HepG2 (cell line): Measurements from ENCODE around the gene TPST2. TPM values are rescaled to one million over a fixed set of nuclear protein-coding genes. Genes with fewer than 3 reads are reported as not detected.

Experiments used
- JUN ChIP-seq: sonication (generic); formaldehyde crosslinking; IDR thresholded peaks from 2 replicates; pipeline ENCODE4 v1.4.0; 2020; ENCODE audit warnings: mild to moderate bottlenecking, missing genetic modification reagents
- KLF6 ChIP-seq: IDR thresholded peaks from 2 replicates; pipeline ENCODE4 v1.8.0; 2016; ENCODE audit warnings: missing biosample characterization, missing genetic modification reagents
- NFE2L2 ChIP-seq: fragments of 150-350 bp; IDR thresholded peaks from 2 replicates; pipeline ENCODE4 v1.6.1; 2014; ENCODE audit warnings: low read length
- PAWR ChIP-seq: sonication (generic); formaldehyde crosslinking; IDR thresholded peaks from 2 replicates; pipeline ENCODE4 v1.4.0; 2020; ENCODE audit warnings: missing genetic modification reagents, mild to moderate bottlenecking, borderline replicate concordance
- PITX1 ChIP-seq: sonication (generic); formaldehyde crosslinking; IDR thresholded peaks from 2 replicates; pipeline ENCODE4 v1.5.1; 2020; ENCODE audit warnings: mild to moderate bottlenecking, missing genetic modification reagents
- REL ChIP-seq: sonication (generic); formaldehyde crosslinking; conservative IDR thresholded peaks from 2 replicates; pipeline ENCODE4 v1.8.0; 2022; ENCODE audit warnings: mild to moderate bottlenecking, missing genetic modification reagents, moderate library complexity
- SP4 ChIP-seq: sonication (generic); formaldehyde crosslinking; IDR thresholded peaks from 2 replicates; pipeline ENCODE4 v1.8.1; 2023; ENCODE audit warnings: mild to moderate bottlenecking, missing genetic modification reagents
- SRSF4 ChIP-seq: fragments of 200-400 bp; formaldehyde crosslinking; IDR thresholded peaks from one replicate; pipeline ENCODE4 v1.6.1; 2018; ENCODE audit warnings: mild to moderate bottlenecking, low read depth, low read length, moderate library complexity; ENCODE audit not compliant: poor library complexity, severe bottlenecking
- ZBTB21 ChIP-seq: sonication (generic); formaldehyde crosslinking; IDR thresholded peaks from 2 replicates; pipeline ENCODE4 v1.4.0; 2020; ENCODE audit warnings: missing genetic modification reagents
- ZFP41 ChIP-seq: sonication (generic); formaldehyde crosslinking; IDR thresholded peaks from 2 replicates; pipeline ENCODE4 v1.4.0; 2020; ENCODE audit warnings: mild to moderate bottlenecking, missing genetic modification reagents, borderline replicate concordance
- ZNF143 ChIP-seq: sonication (generic); formaldehyde crosslinking; IDR thresholded peaks from 2 replicates; pipeline ENCODE4 v1.4.0; 2020; ENCODE audit warnings: missing genetic modification reagents
- ZNF530 ChIP-seq: sonication (generic); formaldehyde crosslinking; IDR thresholded peaks from 2 replicates; pipeline ENCODE4 v1.5.0; 2020; ENCODE audit warnings: low read depth, mild to moderate bottlenecking, missing genetic modification reagents
- ZNF740 ChIP-seq: sonication (generic); formaldehyde crosslinking; IDR thresholded peaks from 2 replicates; pipeline ENCODE4 v1.4.0; 2020; ENCODE audit warnings: missing genetic modification reagents
- ZNF841 ChIP-seq: sonication (generic); formaldehyde crosslinking; IDR thresholded peaks from 2 replicates; pipeline ENCODE4 v1.8.1; 2023; ENCODE audit warnings: missing genetic modification reagents, borderline replicate concordance
- polyA plus RNA-seq, 8 experiments: library from polyadenylated mRNA; depleted of rRNA in 3 of 8; stranded (reverse) in 7 of 8; unstranded in 1 of 8; fragments of >200 nt; fragmentation: Illumina TruSeq in 4 of 8; extraction: Trizol in 4 of 8; gene quantifications; 2 replicates each; pipeline versions ENCODE4 v1.2.1 to v1.2.3, GENCODE V29; 2011 to 2016; ENCODE audit warnings: low read depth in 4 of 8, missing spikeins in 1 of 8, mixed read lengths in 1 of 8; ENCODE audit not compliant: insufficient read depth in 1 of 8
- total RNA-seq, 5 experiments: library from RNA; depleted of rRNA; stranded (reverse); fragments of >200 nt; fragmentation: Illumina TruSeq; extraction: Trizol; gene quantifications; 2 replicates each; pipeline ENCODE4 v1.2.3, GENCODE V29; 2016; ENCODE audit warnings: low read depth in 1 of 5
- TF ChIP-seq, protein P1 (sequence below): sonication (generic); formaldehyde crosslinking; IDR thresholded peaks from 2 replicates; pipeline ENCODE4 v1.9.0; 2022; ENCODE audit warnings: low read depth, missing genetic modification reagents
- TF ChIP-seq, protein P2 (sequence below): sonication (generic); formaldehyde crosslinking; IDR thresholded peaks from 2 replicates; pipeline ENCODE4 v1.5.0; 2020; ENCODE audit warnings: missing genetic modification reagents, mild to moderate bottlenecking, borderline replicate concordance
- TF ChIP-seq, protein P3 (sequence below): sonication (generic); formaldehyde crosslinking; IDR thresholded peaks from 2 replicates; pipeline ENCODE4 v1.5.0; 2020; ENCODE audit warnings: mild to moderate bottlenecking, missing genetic modification reagents, borderline replicate concordance
- TF ChIP-seq, protein P4 (sequence below): sonication (generic); formaldehyde crosslinking; IDR thresholded peaks from 2 replicates; pipeline ENCODE4 v1.8.0; 2022; ENCODE audit warnings: missing genetic modification reagents, mild to moderate bottlenecking, inconsistent platforms, borderline replicate concordance

The TPST2 gene
- total and polyA plus RNA-seq, 2 of the 13 experiments (the other 11 are each of a cell fraction or from before 2014, with no cell fraction given) = 15.2 to 23.8 TPM

- TF ChIP-seq, protein P1, sequence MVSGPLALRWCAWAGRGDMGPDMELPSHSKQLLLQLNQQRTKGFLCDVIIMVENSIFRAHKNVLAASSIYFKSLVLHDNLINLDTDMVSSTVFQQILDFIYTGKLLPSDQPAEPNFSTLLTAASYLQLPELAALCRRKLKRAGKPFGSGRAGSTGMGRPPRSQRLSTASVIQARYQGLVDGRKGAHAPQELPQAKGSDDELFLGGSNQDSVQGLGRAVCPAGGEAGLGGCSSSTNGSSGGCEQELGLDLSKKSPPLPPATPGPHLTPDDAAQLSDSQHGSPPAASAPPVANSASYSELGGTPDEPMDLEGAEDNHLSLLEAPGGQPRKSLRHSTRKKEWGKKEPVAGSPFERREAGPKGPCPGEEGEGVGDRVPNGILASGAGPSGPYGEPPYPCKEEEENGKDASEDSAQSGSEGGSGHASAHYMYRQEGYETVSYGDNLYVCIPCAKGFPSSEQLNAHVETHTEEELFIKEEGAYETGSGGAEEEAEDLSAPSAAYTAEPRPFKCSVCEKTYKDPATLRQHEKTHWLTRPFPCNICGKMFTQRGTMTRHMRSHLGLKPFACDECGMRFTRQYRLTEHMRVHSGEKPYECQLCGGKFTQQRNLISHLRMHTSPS = no peak
- no peak for TF ChIP-seq ZNF530 (CRISPR knock-in tag)
- TF ChIP-seq PITX1 = 0 out of 2 replicates have a peak, but pooled peaks have one; percentile 12
- no peak for TF ChIP-seq ZNF143
- no peak for TF ChIP-seq NFE2L2
- TF ChIP-seq KLF6 (CRISPR knock-in tag) = no peak
- TF ChIP-seq, protein P2, sequence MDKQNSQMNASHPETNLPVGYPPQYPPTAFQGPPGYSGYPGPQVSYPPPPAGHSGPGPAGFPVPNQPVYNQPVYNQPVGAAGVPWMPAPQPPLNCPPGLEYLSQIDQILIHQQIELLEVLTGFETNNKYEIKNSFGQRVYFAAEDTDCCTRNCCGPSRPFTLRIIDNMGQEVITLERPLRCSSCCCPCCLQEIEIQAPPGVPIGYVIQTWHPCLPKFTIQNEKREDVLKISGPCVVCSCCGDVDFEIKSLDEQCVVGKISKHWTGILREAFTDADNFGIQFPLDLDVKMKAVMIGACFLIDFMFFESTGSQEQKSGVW (CRISPR knock-in tag) = no peak
- TF ChIP-seq SRSF4 = no peak
- no peak for TF ChIP-seq ZNF841 (CRISPR knock-in tag)
- TF ChIP-seq REL (CRISPR knock-in tag) = no peak
- no peak for TF ChIP-seq SP4 (CRISPR knock-in tag)
- TF ChIP-seq ZNF740 (CRISPR knock-in tag) = no peak
- no peak for TF ChIP-seq JUN (CRISPR knock-in tag)
- TF ChIP-seq, protein P3, sequence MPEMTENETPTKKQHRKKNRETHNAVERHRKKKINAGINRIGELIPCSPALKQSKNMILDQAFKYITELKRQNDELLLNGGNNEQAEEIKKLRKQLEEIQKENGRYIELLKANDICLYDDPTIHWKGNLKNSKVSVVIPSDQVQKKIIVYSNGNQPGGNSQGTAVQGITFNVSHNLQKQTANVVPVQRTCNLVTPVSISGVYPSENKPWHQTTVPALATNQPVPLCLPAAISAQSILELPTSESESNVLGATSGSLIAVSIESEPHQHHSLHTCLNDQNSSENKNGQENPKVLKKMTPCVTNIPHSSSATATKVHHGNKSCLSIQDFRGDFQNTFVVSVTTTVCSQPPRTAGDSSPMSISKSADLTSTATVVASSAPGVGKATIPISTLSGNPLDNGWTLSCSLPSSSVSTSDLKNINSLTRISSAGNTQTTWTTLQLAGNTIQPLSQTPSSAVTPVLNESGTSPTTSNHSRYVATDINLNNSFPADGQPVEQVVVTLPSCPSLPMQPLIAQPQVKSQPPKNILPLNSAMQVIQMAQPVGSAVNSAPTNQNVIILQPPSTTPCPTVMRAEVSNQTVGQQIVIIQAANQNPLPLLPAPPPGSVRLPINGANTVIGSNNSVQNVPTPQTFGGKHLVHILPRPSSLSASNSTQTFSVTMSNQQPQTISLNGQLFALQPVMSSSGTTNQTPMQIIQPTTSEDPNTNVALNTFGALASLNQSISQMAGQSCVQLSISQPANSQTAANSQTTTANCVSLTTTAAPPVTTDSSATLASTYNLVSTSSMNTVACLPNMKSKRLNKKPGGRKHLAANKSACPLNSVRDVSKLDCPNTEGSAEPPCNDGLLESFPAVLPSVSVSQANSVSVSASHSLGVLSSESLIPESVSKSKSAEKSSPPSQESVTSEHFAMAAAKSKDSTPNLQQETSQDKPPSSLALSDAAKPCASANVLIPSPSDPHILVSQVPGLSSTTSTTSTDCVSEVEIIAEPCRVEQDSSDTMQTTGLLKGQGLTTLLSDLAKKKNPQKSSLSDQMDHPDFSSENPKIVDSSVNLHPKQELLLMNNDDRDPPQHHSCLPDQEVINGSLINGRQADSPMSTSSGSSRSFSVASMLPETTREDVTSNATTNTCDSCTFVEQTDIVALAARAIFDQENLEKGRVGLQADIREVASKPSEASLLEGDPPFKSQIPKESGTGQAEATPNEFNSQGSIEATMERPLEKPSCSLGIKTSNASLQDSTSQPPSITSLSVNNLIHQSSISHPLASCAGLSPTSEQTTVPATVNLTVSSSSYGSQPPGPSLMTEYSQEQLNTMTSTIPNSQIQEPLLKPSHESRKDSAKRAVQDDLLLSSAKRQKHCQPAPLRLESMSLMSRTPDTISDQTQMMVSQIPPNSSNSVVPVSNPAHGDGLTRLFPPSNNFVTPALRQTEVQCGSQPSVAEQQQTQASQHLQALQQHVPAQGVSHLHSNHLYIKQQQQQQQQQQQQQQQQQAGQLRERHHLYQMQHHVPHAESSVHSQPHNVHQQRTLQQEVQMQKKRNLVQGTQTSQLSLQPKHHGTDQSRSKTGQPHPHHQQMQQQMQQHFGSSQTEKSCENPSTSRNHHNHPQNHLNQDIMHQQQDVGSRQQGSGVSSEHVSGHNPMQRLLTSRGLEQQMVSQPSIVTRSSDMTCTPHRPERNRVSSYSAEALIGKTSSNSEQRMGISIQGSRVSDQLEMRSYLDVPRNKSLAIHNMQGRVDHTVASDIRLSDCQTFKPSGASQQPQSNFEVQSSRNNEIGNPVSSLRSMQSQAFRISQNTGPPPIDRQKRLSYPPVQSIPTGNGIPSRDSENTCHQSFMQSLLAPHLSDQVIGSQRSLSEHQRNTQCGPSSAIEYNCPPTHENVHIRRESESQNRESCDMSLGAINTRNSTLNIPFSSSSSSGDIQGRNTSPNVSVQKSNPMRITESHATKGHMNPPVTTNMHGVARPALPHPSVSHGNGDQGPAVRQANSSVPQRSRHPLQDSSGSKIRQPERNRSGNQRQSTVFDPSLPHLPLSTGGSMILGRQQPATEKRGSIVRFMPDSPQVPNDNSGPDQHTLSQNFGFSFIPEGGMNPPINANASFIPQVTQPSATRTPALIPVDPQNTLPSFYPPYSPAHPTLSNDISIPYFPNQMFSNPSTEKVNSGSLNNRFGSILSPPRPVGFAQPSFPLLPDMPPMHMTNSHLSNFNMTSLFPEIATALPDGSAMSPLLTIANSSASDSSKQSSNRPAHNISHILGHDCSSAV (CRISPR knock-in tag) = no peak
- TF ChIP-seq, protein P4, sequence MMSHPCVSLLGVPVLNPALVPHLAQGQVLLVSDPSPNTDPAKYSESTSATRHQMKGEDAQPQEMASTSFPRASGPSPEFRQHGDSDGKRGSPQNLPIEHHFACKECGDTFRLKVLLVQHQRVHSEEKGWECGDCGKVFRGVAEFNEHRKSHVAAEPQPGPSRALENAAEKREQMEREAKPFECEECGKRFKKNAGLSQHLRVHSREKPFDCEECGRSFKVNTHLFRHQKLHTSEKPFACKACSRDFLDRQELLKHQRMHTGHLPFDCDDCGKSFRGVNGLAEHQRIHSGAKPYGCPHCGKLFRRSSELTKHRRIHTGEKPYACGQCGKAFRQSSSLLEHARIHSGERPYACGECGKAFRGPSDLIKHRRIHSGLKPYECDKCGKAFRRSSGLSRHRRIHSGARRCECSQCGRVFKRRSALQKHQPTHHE (CRISPR knock-in tag) = no peak
- no peak for TF ChIP-seq PAWR (CRISPR knock-in tag)
- peak; percentile 90 for TF ChIP-seq ZBTB21
- TF ChIP-seq ZFP41 = no peak
Observed at GRCh38 chr22:26489447-26490036, 100.4 kb downstream of the TPST2 start (continued).
